AG10803 (cell line): ENCODE data around the gene RERE.

Experiments
- DNase-seq: peaks from one replicate; pipeline ENCODE4 v3.0.0; 2010; ENCODE audit warnings: low read depth
- H3K4me3 ChIP-seq: 2 replicates; pipeline ENCODE4 v1.5.1; 2011; ENCODE audit warnings: mild to moderate bottlenecking, low read length, control low read depth
- CTCF ChIP-seq: conservative IDR thresholded peaks from 2 replicates; pipeline ENCODE4 v1.5.1; 2011; ENCODE audit warnings: mild to moderate bottlenecking, low read length, control low read depth, inconsistent platforms

The RERE gene

GRCh38 chr1:8742022-8742924 is 75.2 kb downstream of the RERE start:
- TF ChIP-seq CTCF = no peak
- DNase-seq = no peak
- no peak overlapping the region for H3K4me3 ChIP-seq

- no peak for TF ChIP-seq CTCF
- DNase-seq = peak; percentile 56
- no peak overlapping the region for H3K4me3 ChIP-seq
These were observed 77.4 kb downstream of the RERE start for GRCh38 chr1:8740034-8740449.

- no peak overlapping the region for H3K4me3 ChIP-seq
- no peak for DNase-seq
- no peak for TF ChIP-seq CTCF
These were observed 78.1 kb downstream of the RERE start for GRCh38 chr1:8739377-8739776.

- H3K4me3 ChIP-seq = no peak overlapping the region
- TF ChIP-seq CTCF = no peak
- DNase-seq = no peak
These were observed 80.5 kb downstream of the RERE start for GRCh38 chr1:8736927-8737326.

GRCh38 chr1:8733484-8733883 is 84.0 kb downstream of the RERE start:
- no peak overlapping the region for H3K4me3 ChIP-seq
- TF ChIP-seq CTCF = no peak
- DNase-seq = no peak

GRCh38 chr1:8731162-8731561 is 86.3 kb downstream of the RERE start:
- no peak for TF ChIP-seq CTCF
- no peak for DNase-seq
- no peak overlapping the region for H3K4me3 ChIP-seq

GRCh38 chr1:8728464-8728863 is 89.0 kb downstream of the RERE start:
- no peak for DNase-seq
- no peak overlapping the region for H3K4me3 ChIP-seq
- TF ChIP-seq CTCF = no peak
